Pancreas (tissue), 10 donors: ENCODE results near the gene MRPL19. TPM values are rescaled to one million over a fixed set of nuclear protein-coding genes. Genes with fewer than 3 reads are reported as not detected.

ENCODE experiments used
- ATAC-seq, 4 donors: fragments of 200-7000 bp; cut with Tn5 transposase; one replicate each; pipeline versions ENCODE4 v1.8.0 to v1.9.1; 2020; ENCODE audit warnings: mild to moderate bottlenecking in 4 of 4, moderate library complexity in 4 of 4
- DNase-seq, 6 donors: peaks; one replicate each; pipeline ENCODE4 v3.0.0-alpha.2; 2020
- FAIRE-seq: peaks from 2 replicates; lab custom pipeline; 2012; peaks lifted over from hg19 to GRCh38; lab: Jason Lieb, UNC
- H3K27ac ChIP-seq, 4 donors: fragments of 200-600 bp; sonication (generic); 1 replicate in 3 of 4; 2 replicates in 1 of 4; pipeline versions ENCODE4 v1.5.0 to v1.8.0; 2020
- H3K27me3 ChIP-seq, 4 donors: fragments of 200-600 bp; one replicate each; pipeline ENCODE4 v1.8.0; 2021
- H3K36me3 ChIP-seq, 3 donors: fragments of 200-600 bp; sonication (generic) in 1 of 3; one replicate each; pipeline versions ENCODE4 v1.5.0 to v1.8.0; 2020 to 2021
- H3K4me1 ChIP-seq, 3 donors: fragments of 200-600 bp; one replicate each; pipeline ENCODE4 v1.8.0; 2021
- H3K4me3 ChIP-seq, 4 donors: fragments of 200-600 bp; sonication (generic) in 2 of 4; one replicate each; pipeline versions ENCODE4 v1.5.0 to v1.8.0; 2020 to 2021
- H3K9me3 ChIP-seq, 4 donors: fragments of 200-600 bp; one replicate each; pipeline ENCODE4 v1.8.0; 2021
- CTCF ChIP-seq, 4 donors: fragments of 200-600 bp; sonication (generic) in 3 of 4; IDR thresholded peaks; one replicate each; pipeline versions ENCODE4 v1.5.0 to v1.8.0; 2021; ENCODE audit warnings: antibody characterized with exemption in 4 of 4
- whole genome bisulfite sequencing, 2 donors: extraction: QIAGEN DNeasy Blood & Tissue Kit; methylation state at CpG; one replicate each; pipeline ENCODE4 v1.1.7; 2013; 5-methylcytosine and 5-hydroxymethylcytosine counted together
- intact Hi-C, 3 donors: fragments of 100-400 bp; cut with DNase I; formaldehyde crosslinking; loops; one replicate each; pipeline versions ENCODE4 v1.11.1 to v1.14.2; 2022
- polyA plus RNA-seq, 2 donors: library from polyadenylated mRNA; stranded (reverse); fragments of 200-250 nt; gene quantifications; one replicate each; pipeline ENCODE4 v1.2.3, GENCODE V29; 2013
- total RNA-seq, 6 donors: library from RNA; stranded (reverse); fragmentation: NEBNext Ultra II Directional in 4 of 6; extraction: Animal tissue kit (Norgen Biotek cat#: 25700) in 4 of 6; gene quantifications; one replicate each; pipeline versions ENCODE4 v1.2.1 to v1.2.4, GENCODE V29; 2021 to 2023
- donor health status: healthy with polysubstance abuse.
- donor health status: DM: no; HTN: no; CAD: no; lungs with moderate emphysema.
- donor health status: DM: no; HTN: no; CAD: no.
- donor health status: control.
- donor health status: control.
- donor health status: Bipolar disorder and iron deficiency.
- donor health status: DM: yes; HTN: yes; CAD: no.
- donor health status: DM: no; HTN: no; CAD: no.
- donor health status: DM: no; HTN: no; CAD: no.
- donor health status: DM: yes; HTN: yes; CAD: no.

The MRPL19 gene
- total and polyA plus RNA-seq, 8 donors: 7.5 to 28.5 (median 18.8) TPM

GRCh38 chr2:75698918-75699317 lies 52.3 kb downstream of the MRPL19 start:
- intact Hi-C loops: no loop called here
- H3K4me1 ChIP-seq: no peaks in the 10 kb centered on the region
- WGBS, 2 donors: 99 to 100% methylated on average over 2 of the region's 2 CpGs
- no peak overlapping the region for H3K27ac ChIP-seq
- DNase-seq (no peak), ATAC-seq (no peak), FAIRE-seq (no peak)
- H3K36me3 ChIP-seq: peaks cover 0 to 6% (median 0%) of the 10 kb centered on the region in 3 donors
- H3K4me3 ChIP-seq: no peak overlapping the region
- no peaks in the 10 kb centered on the region for H3K27me3 ChIP-seq
- TF ChIP-seq CTCF (IDR thresholded peaks at IDR 0.05): no peak
- H3K9me3 ChIP-seq: no peaks in the 10 kb centered on the region

- H3K27ac ChIP-seq: no peak overlapping the region
- FAIRE-seq: no peak
- 94 to 96% methylated on average over 4 of the region's 4 CpGs for WGBS, 2 donors
- H3K9me3 ChIP-seq: no peaks in the 10 kb centered on the region
- intact Hi-C loops: no loop called here
- H3K36me3 ChIP-seq: peaks cover 0 to 11% (median 7%) of the 10 kb centered on the region in 3 donors
- no peak for TF ChIP-seq CTCF (IDR thresholded peaks at IDR 0.05)
- H3K4me3 ChIP-seq: no peak overlapping the region
- H3K27me3 ChIP-seq: no peaks in the 10 kb centered on the region
- no peak for ATAC-seq
- no peak for DNase-seq
- peaks cover 0 to 10% (median 0%) of the 10 kb centered on the region in 3 donors for H3K4me1 ChIP-seq
These were observed 56.0 kb downstream of the MRPL19 start for GRCh38 chr2:75702593-75702992.

DNA sequence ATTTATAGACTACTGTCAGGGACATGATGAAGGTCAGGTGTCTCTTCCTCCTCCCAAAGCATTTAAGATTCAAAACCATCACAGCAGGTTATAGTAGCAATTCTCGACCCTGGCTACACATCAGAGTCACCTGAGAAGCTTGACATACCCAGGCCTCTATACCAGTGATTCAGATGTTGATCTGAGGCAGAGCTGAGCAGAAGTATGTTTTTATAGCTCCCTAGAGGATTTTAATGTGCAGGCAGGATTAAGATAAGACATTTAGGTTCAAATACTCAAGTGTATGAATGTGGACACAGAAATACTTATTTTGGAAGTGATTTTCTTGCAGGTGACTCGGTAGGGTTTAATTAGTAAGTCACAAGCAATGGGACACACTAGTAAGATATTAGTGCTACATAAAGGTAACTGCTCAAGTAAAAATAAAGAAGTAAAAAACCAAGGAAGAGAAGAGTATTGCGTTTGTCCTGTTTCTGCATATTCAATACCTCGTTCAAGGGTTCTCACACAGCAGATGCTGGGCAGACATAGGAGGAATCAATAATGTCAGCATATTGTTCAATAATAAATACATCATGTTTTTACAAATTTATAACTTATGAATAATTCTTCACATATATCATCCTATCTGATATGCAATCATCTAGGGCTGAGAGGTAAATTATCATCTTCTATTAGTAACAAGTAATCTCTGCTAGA lies 57.2 kb downstream of the MRPL19 start:
- intact Hi-C loops: no loop called here
- TF ChIP-seq CTCF (IDR thresholded peaks at IDR 0.05): no peak
- H3K27me3 ChIP-seq: no peaks in the 10 kb centered on the region
- H3K36me3 ChIP-seq: peaks cover 0 to 11% (median 7%) of the 10 kb centered on the region in 3 donors
- H3K9me3 ChIP-seq: no peaks in the 10 kb centered on the region
- DNase-seq: no peak
- peaks cover 0 to 14% (median under 1%) of the 10 kb centered on the region in 3 donors for H3K4me1 ChIP-seq
- FAIRE-seq: no peak
- ATAC-seq: no peak
- no peak overlapping the region for H3K27ac ChIP-seq
- no peak overlapping the region for H3K4me3 ChIP-seq
- 83 to 90% methylated on average over 4 of the region's 4 CpGs for WGBS, 2 donors

GRCh38 chr2:75705921-75706320 lies 59.3 kb downstream of the MRPL19 start:
- DNase-seq (no peak), ATAC-seq (no peak), FAIRE-seq (no peak)
- no peaks in the 10 kb centered on the region for H3K9me3 ChIP-seq
- no peak overlapping the region for H3K27ac ChIP-seq
- TF ChIP-seq CTCF (IDR thresholded peaks at IDR 0.05): no peak
- peaks cover 0 to 11% (median 7%) of the 10 kb centered on the region in 3 donors for H3K36me3 ChIP-seq
- no peak overlapping the region for H3K4me3 ChIP-seq
- WGBS, 2 donors: 46 to 48% methylated on average over 1 of the region's 1 CpG
- intact Hi-C loops: no loop called here
- H3K27me3 ChIP-seq: no peaks in the 10 kb centered on the region
- peaks cover 0 to 26% (median 11%) of the 10 kb centered on the region in 3 donors for H3K4me1 ChIP-seq

GRCh38 chr2:75707901-75708300 lies 61.3 kb downstream of the MRPL19 start:
- H3K9me3 ChIP-seq: no peaks in the 10 kb centered on the region
- H3K27me3 ChIP-seq: no peaks in the 10 kb centered on the region
- peaks cover 0 to 30% (median 15%) of the 10 kb centered on the region in 3 donors for H3K4me1 ChIP-seq
- no peak overlapping the region for H3K4me3 ChIP-seq
- intact Hi-C loops: no loop called here
- H3K36me3 ChIP-seq: peaks cover 0 to 11% (median 7%) of the 10 kb centered on the region in 3 donors
- ATAC-seq (no peak), DNase-seq (no peak), FAIRE-seq (no peak)
- TF ChIP-seq CTCF (IDR thresholded peaks at IDR 0.05): no peak
- 76 to 86% methylated on average over 3 of the region's 3 CpGs for WGBS, 2 donors
- no peak overlapping the region for H3K27ac ChIP-seq
